ENCODE data around the gene STPG1. TPM values are rescaled to one million over a fixed set of nuclear protein-coding genes. Genes with fewer than 3 reads are reported as not detected.

STPG1 gene
- total RNA-seq, 4 donors from 2014 or later = 2.2 to 5.6 (median 4.1) TPM

DNA sequence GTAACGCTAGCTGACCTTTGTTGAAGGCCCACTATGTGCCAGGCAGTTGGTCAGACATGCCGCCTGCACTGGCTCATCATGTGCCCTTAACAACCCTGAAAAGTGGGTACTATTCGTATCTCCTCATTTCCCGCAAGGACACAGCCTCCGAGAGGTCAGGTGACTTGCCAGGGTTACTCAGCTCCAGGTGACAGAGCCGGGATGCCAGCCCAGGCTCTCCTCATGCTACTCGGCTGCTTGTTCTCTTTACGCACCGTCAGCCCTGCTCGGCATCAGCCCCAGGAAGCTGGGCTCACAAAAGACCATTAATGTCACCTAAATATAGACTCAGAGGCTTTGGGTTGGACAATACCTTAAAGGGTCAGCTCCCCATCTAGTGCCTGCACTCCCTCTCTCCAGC lies 65.4 kb downstream of the STPG1 start:
- intact Hi-C loops (cut with DNase I) = no loop called here
- H3K27ac ChIP-seq (replicated peaks in 1 of 4) = no peak overlapping the region
- H3K9me3 ChIP-seq = no peaks in the 10 kb centered on the region
- WGBS = 94% methylated on average over 10 of the region's 10 CpGs
- no peak for TF ChIP-seq EP300 (IDR thresholded peaks at IDR 0.05)
- no peak overlapping the region for H3K4me3 ChIP-seq
- no peak for DNase-seq (ENCODE audit: extremely low spot score)
- no peaks in the 10 kb centered on the region for H3K27me3 ChIP-seq
- H3K4me1 ChIP-seq = no peaks in the 10 kb centered on the region
- no peaks in the 10 kb centered on the region for H3K36me3 ChIP-seq

- WGBS = 81% methylated on average over 15 of the region's 19 CpGs
- intact Hi-C loops (cut with DNase I) = no loop called here
Observed at GRCh38 chr1:24347159-24347934, 66.2 kb downstream of the STPG1 start.

GRCh38 chr1:24345334-24345733 lies 68.2 kb downstream of the STPG1 start:
- no peak for TF ChIP-seq POLR2A (IDR thresholded peaks at IDR 0.05; ENCODE audit: low read depth)
- TF ChIP-seq EP300 (IDR thresholded peaks at IDR 0.05) = no peak
- TF ChIP-seq, protein P1, sequence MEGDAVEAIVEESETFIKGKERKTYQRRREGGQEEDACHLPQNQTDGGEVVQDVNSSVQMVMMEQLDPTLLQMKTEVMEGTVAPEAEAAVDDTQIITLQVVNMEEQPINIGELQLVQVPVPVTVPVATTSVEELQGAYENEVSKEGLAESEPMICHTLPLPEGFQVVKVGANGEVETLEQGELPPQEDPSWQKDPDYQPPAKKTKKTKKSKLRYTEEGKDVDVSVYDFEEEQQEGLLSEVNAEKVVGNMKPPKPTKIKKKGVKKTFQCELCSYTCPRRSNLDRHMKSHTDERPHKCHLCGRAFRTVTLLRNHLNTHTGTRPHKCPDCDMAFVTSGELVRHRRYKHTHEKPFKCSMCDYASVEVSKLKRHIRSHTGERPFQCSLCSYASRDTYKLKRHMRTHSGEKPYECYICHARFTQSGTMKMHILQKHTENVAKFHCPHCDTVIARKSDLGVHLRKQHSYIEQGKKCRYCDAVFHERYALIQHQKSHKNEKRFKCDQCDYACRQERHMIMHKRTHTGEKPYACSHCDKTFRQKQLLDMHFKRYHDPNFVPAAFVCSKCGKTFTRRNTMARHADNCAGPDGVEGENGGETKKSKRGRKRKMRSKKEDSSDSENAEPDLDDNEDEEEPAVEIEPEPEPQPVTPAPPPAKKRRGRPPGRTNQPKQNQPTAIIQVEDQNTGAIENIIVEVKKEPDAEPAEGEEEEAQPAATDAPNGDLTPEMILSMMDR (IDR thresholded peaks at IDR 0.05) = no peak
- TF ChIP-seq POLR2AphosphoS5 (IDR thresholded peaks at IDR 0.05) = no peak
- no peak for DNase-seq (ENCODE audit: extremely low spot score)
- H3K27ac ChIP-seq (replicated peaks in 1 of 4) = no peak overlapping the region
- H3K9me3 ChIP-seq = no peaks in the 10 kb centered on the region
- intact Hi-C loops (cut with DNase I) = no loop called here
- no peak overlapping the region for H3K4me3 ChIP-seq
- H3K4me1 ChIP-seq = no peaks in the 10 kb centered on the region
- 75% methylated on average over 5 of the region's 5 CpGs for WGBS
- H3K27me3 ChIP-seq = no peaks in the 10 kb centered on the region
- no peaks in the 10 kb centered on the region for H3K36me3 ChIP-seq

More at GRCh38 chr1:24347159-24347934, 66.2 kb downstream of the STPG1 start:
- H3K9me3 ChIP-seq = no peaks in the 10 kb centered on the region
- no peaks in the 10 kb centered on the region for H3K36me3 ChIP-seq
- no peak for TF ChIP-seq EP300 (IDR thresholded peaks at IDR 0.05)
- DNase-seq (ENCODE audit: extremely low spot score) = no peak
- no peak overlapping the region for H3K4me3 ChIP-seq
- H3K4me1 ChIP-seq = no peaks in the 10 kb centered on the region
- H3K27me3 ChIP-seq = no peaks in the 10 kb centered on the region
- H3K27ac ChIP-seq (replicated peaks in 1 of 4) = no peak overlapping the region

DNA sequence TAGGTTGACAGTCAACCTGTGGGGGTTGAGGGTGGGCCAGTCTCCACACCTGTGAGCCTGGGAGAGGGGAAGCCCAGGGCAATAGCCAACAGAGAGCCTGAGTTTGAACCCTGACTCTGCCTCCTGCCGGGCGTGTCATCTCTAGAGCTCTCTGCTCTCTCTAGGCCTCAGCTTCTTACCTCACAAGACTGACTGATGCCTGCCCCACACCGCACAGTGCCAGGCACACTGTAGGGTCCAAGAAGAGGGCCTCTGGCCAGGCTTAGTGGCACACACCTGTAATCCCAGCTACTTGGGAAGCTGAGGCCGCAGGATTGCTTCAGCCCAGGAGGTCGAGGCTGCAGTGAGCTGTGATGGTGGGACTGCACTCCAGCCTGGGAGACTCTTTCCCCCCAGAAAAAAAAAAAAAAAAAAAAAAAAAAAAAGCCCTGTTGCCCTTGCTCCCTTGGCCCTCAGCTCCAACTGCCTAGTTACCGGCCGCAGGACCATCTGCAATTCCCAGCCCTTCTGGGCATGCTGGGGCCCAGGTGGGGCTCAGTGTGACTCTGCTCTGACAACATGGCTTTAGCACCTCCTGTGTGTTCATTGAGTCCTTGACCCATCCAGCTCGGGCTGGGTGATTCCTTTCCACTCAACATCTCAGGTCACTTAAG lies 69.4 kb downstream of the STPG1 start:
- Histone ChIP-seq H3K27ac (replicated peaks in 1 of 4) (no peak overlapping the region), H3K4me1 (no peaks in the 10 kb centered on the region), H3K27me3 (no peaks in the 10 kb centered on the region), H3K36me3 (no peaks in the 10 kb centered on the region), H3K9me3 (no peaks in the 10 kb centered on the region), H3K4me3 (no peak overlapping the region)
- TF ChIP-seq, protein P1 (IDR thresholded peaks at IDR 0.05) = no peak
- TF ChIP-seq POLR2AphosphoS5 (IDR thresholded peaks at IDR 0.05) (no peak), POLR2A (IDR thresholded peaks at IDR 0.05; ENCODE audit: low read depth) (no peak), EP300 (IDR thresholded peaks at IDR 0.05) (no peak)
- intact Hi-C loops (cut with DNase I) = no loop called here
- 97% methylated on average over 3 of the region's 8 CpGs for WGBS
- no peak for DNase-seq (ENCODE audit: extremely low spot score)

GRCh38 chr1:24343412-24344089 lies 70.0 kb downstream of the STPG1 start:
- intact Hi-C loops (cut with DNase I) = no loop called here
- no peaks in the 10 kb centered on the region for H3K4me1 ChIP-seq
- H3K9me3 ChIP-seq = no peaks in the 10 kb centered on the region
- H3K27ac ChIP-seq (replicated peaks in 1 of 4) = no peak overlapping the region
- 87% methylated on average over 10 of the region's 13 CpGs for WGBS
- H3K36me3 ChIP-seq = no peaks in the 10 kb centered on the region
- no peak overlapping the region for H3K4me3 ChIP-seq
- no peak for DNase-seq (ENCODE audit: extremely low spot score)
- no peaks in the 10 kb centered on the region for H3K27me3 ChIP-seq
- TF ChIP-seq POLR2A (IDR thresholded peaks at IDR 0.05; ENCODE audit: low read depth) (no peak), POLR2AphosphoS5 (IDR thresholded peaks at IDR 0.05) (no peak), EP300 (IDR thresholded peaks at IDR 0.05) (no peak)
- TF ChIP-seq, protein P1 (IDR thresholded peaks at IDR 0.05) = no peak
